Measurements from ENCODE around the gene PITPNM3. TPM values are rescaled to one million over a fixed set of nuclear protein-coding genes. Genes with fewer than 3 reads are reported as not detected.

The PITPNM3 gene
- total and polyA plus RNA-seq, 2 experiments from 2014 or later = 0.77 to 6.5 TPM

DNA sequence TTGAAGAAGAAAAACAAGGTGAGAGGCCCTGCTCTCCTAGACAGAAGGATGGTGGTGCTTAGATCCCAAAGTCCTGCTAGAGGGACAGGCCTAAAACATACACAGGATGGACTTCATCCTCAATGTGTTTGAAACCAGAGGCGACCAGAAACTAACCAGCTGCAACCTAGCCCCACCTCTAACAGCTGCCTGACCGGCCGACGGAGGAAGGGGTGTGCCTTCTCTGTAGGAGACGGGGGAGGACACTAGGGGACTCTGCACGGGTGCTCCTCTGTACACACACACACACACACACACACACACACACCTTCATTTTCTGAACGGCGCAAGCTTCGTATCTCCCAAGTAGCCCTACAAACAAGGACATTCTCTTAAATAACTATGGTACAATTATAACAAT lies 24.3 kb upstream of the PITPNM3 start:
- H3K9me3 ChIP-seq (ENCODE audit: low read depth) = no peaks in the 10 kb centered on the region
- no peaks in the 10 kb centered on the region for H3K4me1 ChIP-seq (ENCODE audit: low read depth)
- no peak overlapping the region for H3K4me3 ChIP-seq
- no peak overlapping the region for H3K27ac ChIP-seq
- no peak for DNase-seq (ENCODE audit: low read depth in 1 of 2, low spot score in 1 of 2)
- peaks cover 27% of the 10 kb centered on the region for H3K36me3 ChIP-seq
- TF ChIP-seq, protein P1, sequence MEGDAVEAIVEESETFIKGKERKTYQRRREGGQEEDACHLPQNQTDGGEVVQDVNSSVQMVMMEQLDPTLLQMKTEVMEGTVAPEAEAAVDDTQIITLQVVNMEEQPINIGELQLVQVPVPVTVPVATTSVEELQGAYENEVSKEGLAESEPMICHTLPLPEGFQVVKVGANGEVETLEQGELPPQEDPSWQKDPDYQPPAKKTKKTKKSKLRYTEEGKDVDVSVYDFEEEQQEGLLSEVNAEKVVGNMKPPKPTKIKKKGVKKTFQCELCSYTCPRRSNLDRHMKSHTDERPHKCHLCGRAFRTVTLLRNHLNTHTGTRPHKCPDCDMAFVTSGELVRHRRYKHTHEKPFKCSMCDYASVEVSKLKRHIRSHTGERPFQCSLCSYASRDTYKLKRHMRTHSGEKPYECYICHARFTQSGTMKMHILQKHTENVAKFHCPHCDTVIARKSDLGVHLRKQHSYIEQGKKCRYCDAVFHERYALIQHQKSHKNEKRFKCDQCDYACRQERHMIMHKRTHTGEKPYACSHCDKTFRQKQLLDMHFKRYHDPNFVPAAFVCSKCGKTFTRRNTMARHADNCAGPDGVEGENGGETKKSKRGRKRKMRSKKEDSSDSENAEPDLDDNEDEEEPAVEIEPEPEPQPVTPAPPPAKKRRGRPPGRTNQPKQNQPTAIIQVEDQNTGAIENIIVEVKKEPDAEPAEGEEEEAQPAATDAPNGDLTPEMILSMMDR (IDR thresholded peaks at IDR 0.05; ENCODE audit: low read depth, low read length) = no peak
- no peaks in the 10 kb centered on the region for H3K27me3 ChIP-seq

DNA sequence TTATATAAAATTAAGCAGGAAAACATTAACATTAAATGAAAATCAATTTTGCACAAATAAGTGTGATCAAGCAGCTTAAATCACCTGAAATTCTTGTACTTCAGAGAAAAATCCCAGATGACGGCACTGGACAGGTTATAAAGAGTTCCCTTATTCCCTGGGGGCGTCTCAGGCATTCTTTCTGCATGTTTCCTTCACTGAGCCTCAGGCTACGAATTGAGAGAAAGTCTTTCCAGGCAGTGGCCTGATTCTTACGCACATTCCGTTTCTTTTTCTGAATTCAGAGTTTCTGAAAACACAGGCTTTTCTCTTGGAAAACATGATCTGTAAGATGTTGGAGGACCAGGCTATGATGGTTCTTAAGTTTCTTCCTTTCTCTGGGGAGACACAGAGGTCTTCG lies 22.1 kb upstream of the PITPNM3 start:
- Histone ChIP-seq H3K36me3 (peaks cover 16% of the 10 kb centered on the region), H3K27ac (no peak overlapping the region)

DNA sequence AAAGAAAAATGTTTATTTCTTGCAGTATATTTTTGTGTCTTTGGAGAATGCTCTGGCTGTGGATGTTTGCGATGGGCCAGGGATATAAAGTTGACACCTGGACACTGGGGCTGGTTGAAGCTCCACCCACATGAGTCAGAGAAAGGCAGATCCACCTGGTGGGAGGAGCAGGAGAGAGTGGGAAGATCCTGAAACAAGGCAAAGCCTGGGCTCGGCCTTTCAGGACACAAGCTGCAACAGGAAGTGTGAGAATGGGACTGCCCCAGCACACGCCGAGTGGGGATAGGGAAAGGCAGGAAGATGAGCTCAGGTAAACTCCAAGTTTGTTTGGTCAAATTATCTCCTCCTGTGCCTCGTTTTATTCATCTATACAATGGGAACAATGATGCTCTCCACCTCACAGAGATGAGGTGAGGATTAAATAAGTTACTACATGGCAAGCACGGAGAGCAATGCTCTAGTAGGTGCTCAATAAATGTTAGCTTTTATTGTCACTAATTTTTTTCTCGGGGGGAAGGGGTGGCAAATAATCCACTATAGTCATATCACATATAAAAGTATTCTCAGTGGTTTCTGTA lies 21.4 kb upstream of the PITPNM3 start:
- DNase-seq (ENCODE audit: low read depth in 1 of 2, low spot score in 1 of 2) = no peak
- no peaks in the 10 kb centered on the region for H3K9me3 ChIP-seq (ENCODE audit: low read depth)
- H3K27ac ChIP-seq = no peak overlapping the region
- H3K27me3 ChIP-seq = no peaks in the 10 kb centered on the region
- H3K4me1 ChIP-seq (ENCODE audit: low read depth) = peaks cover 5% of the 10 kb centered on the region
- peaks cover 11% of the 10 kb centered on the region for H3K36me3 ChIP-seq
- TF ChIP-seq, protein P1 (IDR thresholded peaks at IDR 0.05; ENCODE audit: low read depth, low read length) = no peak
- no peak overlapping the region for H3K4me3 ChIP-seq

More for the DNA sequence above, 22.1 kb upstream of the PITPNM3 start:
- DNase-seq (ENCODE audit: low read depth in 1 of 2, low spot score in 1 of 2) = no peak
- Histone ChIP-seq H3K4me3 (no peak overlapping the region), H3K27me3 (no peaks in the 10 kb centered on the region), H3K9me3 (ENCODE audit: low read depth) (no peaks in the 10 kb centered on the region), H3K4me1 (ENCODE audit: low read depth) (peaks cover 5% of the 10 kb centered on the region)
- TF ChIP-seq, protein P1 (IDR thresholded peaks at IDR 0.05; ENCODE audit: low read depth, low read length) = no peak

DNA sequence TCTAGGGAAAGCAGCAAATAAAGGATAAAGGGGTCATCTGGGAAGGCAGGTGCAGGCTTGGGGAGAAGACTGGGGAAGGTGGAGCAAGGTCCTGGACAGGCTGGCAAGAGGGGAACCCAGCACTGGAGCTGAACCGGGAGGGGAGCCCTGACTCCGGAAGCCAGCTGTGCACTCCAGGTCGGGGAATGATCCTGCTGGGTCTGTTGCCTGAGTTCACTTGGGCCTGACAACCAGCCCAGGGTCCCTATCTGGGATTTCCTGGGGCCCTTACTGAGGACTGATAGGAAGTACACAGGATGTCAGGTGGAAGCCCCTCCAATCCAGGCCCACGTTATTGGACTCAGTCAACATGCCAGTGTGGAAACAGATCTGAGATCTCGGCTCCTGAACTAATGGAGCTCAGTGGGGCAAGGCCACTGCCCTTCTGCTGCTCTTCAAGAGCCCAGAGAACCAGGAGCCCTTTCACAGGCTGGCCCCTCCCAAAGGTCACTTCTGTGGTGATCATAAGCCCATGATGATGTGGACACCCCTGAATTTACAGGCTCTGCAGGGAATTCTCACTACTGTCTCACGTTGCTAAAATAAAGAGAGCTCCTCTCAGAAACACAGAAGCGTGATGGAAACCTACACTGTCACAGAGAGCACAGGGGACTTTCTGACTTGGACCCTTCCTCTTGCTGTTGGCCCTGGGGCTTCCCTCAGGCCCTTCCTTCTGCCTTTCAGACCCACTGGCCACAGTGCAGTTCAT lies 19.9 kb upstream of the PITPNM3 start:
- no peak overlapping the region for H3K27ac ChIP-seq
- TF ChIP-seq, protein P1 (IDR thresholded peaks at IDR 0.05; ENCODE audit: low read depth, low read length) = no peak

DNA sequence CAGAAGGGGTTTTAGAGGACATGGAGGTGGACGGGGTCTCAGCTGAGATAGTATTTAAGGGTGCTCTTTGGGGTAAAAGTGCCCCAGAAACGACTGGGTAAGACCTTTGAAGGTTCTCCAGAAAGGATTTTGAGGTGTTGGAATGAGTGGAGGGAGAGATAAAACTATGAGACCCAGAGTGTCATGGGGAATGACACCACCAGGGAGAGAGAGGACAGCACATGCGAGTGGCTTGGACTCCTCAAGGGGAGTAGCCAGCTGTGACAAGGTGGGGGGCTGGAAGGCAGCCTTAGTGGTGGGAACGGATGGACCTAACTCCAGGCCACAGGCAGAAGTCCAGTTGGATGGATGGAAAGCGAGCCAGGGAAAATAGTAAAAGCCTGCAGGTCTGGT lies 19.2 kb upstream of the PITPNM3 start:
- Histone ChIP-seq H3K27ac (peak overlapping the region; percentile 7), H3K4me3 (no peak overlapping the region), H3K36me3 (peaks cover 6% of the 10 kb centered on the region), H3K4me1 (ENCODE audit: low read depth) (peaks cover 5% of the 10 kb centered on the region), H3K27me3 (no peaks in the 10 kb centered on the region), H3K9me3 (ENCODE audit: low read depth) (no peaks in the 10 kb centered on the region)
- TF ChIP-seq, protein P1 (IDR thresholded peaks at IDR 0.05; ENCODE audit: low read depth, low read length) = no peak
- DNase-seq (ENCODE audit: low read depth in 1 of 2, low spot score in 1 of 2) = no peak

More for the DNA sequence above, 19.9 kb upstream of the PITPNM3 start:
- Histone ChIP-seq H3K4me1 (ENCODE audit: low read depth) (peaks cover 5% of the 10 kb centered on the region), H3K27me3 (no peaks in the 10 kb centered on the region), H3K4me3 (no peak overlapping the region), H3K9me3 (ENCODE audit: low read depth) (no peaks in the 10 kb centered on the region), H3K36me3 (peaks cover 6% of the 10 kb centered on the region)
- DNase-seq (ENCODE audit: low read depth in 1 of 2, low spot score in 1 of 2) = no peak

Measured in cardiac muscle cell (in vitro differentiated cells and primary cell).